ENCODE measurements around the gene PAF1. TPM values are rescaled to one million over a fixed set of nuclear protein-coding genes. Genes with fewer than 3 reads are reported as not detected.

PAF1 gene
- total RNA-seq, 1 donor = 33.2 TPM

DNA sequence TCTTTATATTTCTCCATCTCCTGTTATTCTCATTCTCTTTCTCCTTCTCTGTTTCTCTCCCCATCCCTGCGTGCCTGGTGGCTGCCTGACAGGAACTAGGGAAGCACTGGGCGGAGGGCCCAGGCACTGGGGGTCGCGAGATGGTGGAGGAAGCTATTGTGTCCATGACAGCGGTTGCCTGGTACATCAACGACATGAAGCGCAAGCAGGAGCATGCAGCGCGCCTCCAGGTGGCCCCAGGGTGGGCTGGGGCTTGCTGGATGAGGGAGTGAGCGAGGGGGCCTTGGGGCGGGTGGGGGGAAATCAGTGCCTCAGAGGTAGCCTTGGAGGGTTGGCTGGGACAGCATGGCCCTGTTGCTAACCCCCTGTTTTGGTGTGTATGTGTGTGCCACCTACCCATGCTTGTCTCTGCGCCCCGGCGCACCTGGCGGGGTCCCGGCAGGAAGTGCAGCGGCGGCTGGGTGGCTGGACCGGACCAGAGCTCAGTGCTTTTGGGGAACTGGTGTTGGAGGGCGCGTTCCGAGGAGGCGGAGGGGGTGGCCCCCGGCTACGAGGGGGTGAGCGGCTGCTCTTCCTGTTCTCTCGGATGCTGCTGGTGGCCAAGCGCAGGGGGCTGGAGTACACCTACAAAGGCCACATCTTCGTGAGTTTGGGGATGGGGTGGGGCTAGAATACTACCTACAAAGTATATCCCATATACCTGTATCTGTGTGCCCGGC lies 26.7 kb upstream of the PAF1 start:
- H3K4me3 ChIP-seq (ENCODE audit: low read depth, low read length) = no peak overlapping the region
- DNase-seq (ENCODE audit: low read depth) = no peak
- TF ChIP-seq CTCF (IDR thresholded peaks at IDR 0.05; ENCODE audit: insufficient read depth, low read depth, low read length) = no peak

DNA sequence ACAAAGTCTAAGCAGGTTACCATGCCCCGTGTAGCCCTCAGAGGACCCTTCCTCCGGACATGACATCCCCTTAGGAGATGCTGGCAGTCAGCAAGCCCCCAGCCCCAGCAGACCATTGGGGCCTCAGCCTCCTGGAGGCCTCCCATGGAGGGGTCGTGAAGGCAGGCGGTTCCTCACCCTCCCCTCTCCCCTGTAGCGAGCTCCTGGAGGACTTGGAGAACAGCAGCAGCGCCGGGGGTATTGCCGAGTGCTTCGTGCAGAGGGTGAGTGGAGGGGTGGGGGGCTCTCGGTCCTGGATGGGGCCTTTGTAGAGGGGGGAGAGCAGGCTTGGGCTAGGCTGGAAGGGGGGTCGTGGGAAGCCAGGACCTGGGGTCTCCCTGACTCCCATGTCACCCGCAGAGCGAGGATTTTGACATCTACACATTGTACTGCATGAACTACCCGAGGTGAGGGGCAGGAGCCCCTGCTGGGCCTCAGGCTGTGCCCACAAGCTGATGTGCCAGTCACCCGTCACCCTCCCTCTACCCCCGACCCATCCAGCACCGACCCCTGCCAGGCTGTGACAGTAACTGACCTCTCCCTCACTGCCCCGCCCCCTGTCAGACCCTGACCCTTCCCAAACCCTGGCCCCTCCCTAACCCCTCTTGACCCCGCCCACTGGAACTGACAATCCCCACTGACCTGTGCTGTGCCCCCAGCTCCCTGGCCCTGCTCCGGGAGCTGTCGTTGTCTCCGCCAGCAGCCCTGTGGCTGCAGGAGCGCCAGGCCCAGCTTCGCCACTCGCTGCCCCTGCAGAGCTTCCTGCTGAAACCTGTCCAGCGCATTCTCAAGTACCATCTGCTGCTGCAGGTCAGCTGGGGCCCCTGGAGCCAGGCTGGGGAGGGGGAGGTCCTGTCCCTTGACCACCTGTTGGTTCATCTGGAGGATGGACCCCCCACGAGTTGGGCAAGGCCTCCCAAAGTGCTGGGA lies 25.5 kb upstream of the PAF1 start:
- no peak overlapping the region for H3K4me3 ChIP-seq (ENCODE audit: low read depth, low read length)
- TF ChIP-seq CTCF (IDR thresholded peaks at IDR 0.05; ENCODE audit: insufficient read depth, low read depth, low read length) = no peak
- no peak for DNase-seq (ENCODE audit: low read depth)

- peak overlapping the region; percentile 94 for H3K4me3 ChIP-seq (ENCODE audit: low read depth, low read length)
- DNase-seq (ENCODE audit: low read depth) = no peak
- TF ChIP-seq CTCF (IDR thresholded peaks at IDR 0.05; ENCODE audit: insufficient read depth, low read depth, low read length) = no peak
Observed at GRCh38 chr19:39415111-39416046, 24.5 kb upstream of the PAF1 start.

DNA sequence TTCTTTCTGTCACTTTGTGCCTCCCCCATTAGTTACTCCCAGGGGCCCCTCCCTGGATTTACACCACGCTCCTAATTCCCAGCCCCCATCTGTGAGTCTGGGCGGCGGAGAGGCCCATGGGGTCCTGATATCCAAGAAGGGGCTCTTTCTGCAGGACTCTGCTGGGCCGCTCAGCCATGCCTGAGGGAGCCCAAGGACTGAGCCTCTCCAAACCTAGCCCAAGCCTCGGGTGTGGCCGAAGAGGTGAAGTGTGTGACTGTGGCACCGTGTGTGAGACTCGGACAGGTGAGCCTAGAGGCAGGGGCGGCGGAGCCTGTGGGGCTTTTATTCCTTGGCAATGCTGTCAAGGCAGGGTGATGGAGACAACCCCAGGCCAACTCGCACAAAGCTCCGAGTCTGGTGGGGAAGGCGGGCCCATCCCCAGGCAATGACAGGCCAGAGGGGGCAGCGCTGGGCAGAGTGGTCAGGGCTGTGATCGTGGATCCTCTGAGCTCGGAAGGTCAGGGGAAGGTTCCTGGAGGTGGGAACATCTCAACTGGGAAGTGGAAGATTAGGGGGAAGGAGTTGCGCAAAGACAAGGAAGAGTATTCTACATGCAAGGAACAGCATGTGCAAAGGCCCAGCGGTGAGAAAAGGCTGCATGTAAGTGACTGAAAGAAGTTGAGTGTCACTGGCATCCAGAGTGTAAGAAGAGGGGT lies 23.2 kb upstream of the PAF1 start:
- peak; percentile 22 for TF ChIP-seq CTCF (IDR thresholded peaks at IDR 0.05; ENCODE audit: insufficient read depth, low read depth, low read length)
- peak; percentile 49 for DNase-seq (ENCODE audit: low read depth)
- peak overlapping the region; percentile 94 for H3K4me3 ChIP-seq (ENCODE audit: low read depth, low read length)

- TF ChIP-seq CTCF (IDR thresholded peaks at IDR 0.05; ENCODE audit: insufficient read depth, low read depth, low read length) = no peak
- peak overlapping the region; percentile 94 for H3K4me3 ChIP-seq (ENCODE audit: low read depth, low read length)
- peak; percentile 70 for DNase-seq (ENCODE audit: low read depth)
Observed at GRCh38 chr19:39413272-39413910, 22.5 kb upstream of the PAF1 start.

Data from fibroblast of villous mesenchyme (primary cell).